H4 (cell line): ENCODE data around the gene KAT7. TPM values are rescaled to one million over a fixed set of nuclear protein-coding genes. Genes with fewer than 3 reads are reported as not detected.
"Not testable (repeated sequence)": the region's sequence is repeated elsewhere in the genome, so short reads cannot be mapped to it uniquely, and the experiment has no call there.

Source experiments
- DNase-seq: peaks from one replicate; pipeline ENCODE4 v3.0.0-alpha.2; 2015; ENCODE audit warnings: low spot score
- total RNA-seq: library from RNA; depleted of rRNA; stranded (reverse); fragments of >200 nt; shearing (Covaris generic); gene quantifications from 2 replicates; pipeline ENCODE4 v1.2.3, GENCODE V29; 2014

KAT7 gene
- total RNA-seq, 1 experiment from 2014 or later: 34.0 TPM

DNA sequence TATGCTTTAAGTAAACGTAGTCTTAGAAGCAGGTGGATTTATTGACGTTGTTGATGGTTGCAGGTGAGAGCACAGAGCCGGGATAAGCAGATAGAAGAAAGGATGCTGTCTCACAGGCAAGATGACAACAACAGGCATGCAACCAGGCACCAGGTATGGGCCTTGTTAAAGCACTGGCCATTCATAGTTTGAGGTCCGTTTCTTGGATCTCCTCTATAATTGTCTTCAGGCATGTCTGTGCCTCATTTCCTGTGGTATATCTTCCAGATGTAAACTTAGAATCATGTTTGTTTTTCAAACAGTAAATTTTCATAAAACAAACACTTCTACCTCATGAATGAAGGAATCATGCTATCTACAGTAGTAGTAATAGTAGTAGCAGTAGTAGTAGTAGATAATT, 20.6 kb downstream of the KAT7 start:
- no peak for DNase-seq

- DNase-seq: no peak
These were observed 26.5 kb downstream of the KAT7 start for GRCh38 chr17:49814781-49815529.

DNA sequence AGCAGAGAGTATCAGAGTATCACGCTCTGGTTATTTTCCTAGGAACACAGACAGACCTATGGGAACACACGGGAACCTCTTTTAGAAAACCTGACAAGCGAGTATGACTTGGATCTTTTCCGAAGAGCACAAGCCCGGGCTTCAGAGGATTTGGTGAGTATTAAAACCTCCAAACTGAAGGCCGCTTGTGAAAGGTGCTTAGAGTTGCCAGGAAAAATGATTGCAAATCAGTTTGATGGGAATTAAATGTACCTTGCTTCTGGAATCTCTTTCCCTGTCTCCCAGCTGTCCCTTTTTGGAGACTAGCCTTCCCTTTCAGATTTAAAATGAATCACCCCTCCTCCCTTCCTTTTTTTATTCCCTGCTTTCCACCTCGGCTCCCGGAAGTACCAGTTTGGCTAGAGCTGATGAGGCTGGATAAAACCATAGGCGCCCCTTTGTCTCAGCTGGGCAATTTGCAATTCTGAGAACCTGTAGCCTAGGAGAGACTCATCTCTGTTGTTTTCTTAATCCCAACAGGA, 27.3 kb downstream of the KAT7 start:
- DNase-seq: no peak

DNA sequence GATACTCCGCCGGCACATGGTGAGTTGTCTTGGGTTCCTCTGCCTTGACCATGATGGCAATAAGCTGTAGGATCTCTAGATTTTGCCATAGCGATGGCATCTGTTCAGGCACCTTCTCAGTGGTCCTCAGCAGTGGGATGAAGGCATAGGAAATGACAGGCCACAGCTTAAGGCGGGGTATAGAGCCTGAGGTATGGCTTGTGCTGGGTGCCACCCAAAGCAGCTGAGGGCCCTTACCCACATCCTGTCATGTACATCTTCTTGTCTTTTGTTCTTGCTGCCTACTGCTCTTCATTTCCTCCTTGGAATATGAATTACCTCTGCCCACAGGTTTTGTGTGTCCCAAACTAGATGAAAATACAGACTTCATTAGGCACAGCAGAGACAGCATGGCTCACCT, 29.5 kb downstream of the KAT7 start:
- DNase-seq: no peak

DNA sequence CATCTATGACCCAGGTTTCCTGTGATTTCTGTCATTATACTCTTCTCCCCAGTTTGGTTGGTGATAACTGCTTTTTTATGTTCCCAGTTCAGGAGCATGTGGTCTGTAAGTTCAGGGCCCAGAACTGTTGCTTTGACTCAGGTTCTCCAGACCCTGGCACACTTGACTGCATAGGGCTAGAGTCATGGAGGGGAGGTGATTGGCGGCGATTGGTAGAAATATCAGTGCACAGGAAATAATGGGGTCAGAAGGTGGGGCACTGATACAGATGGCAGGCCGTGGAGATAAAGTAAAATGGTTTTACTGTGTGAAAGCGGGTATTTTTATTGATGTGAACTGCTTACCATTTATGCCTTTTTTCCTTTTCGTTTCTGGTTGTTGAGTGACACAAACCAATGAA, 30.7 kb downstream of the KAT7 start:
- no peak for DNase-seq

DNA sequence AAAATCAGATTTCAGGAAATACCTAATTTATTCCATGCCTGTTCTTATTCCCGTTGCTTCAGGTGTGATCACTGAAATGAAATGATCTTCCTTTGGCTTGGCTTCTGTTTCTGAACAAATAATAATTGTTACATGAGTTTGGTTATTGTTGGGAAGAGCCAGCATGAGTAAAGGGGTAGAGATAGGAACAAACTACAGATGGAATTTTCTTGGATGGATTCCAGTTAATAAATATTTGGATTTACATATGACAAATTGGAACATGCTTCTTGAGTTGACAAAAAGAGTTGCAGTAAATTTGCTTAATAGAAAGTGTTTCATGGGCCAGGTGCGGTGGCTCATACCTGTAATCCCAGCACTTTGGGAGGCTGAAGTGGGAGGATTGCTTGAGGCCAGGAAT, 31.2 kb downstream of the KAT7 start:
- no peak for DNase-seq

DNA sequence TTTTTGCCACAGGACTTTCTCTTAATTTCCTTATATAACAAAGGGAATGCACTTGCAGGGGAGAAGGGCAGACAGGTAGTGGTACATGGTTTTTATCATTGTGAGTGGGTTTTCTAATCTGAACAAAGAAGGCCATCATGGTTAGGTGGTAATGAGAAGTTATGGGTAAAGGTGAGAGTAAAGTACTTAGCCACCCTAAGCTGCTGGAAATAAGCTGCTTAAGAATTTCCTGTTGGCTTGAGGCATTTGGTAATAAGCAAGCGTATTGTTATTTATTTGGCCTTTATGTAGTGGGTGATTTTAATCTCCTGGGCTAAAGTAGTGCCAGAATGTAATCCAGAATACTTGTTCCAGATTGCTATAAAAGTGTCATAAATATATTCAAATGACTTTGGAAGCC, 32.3 kb downstream of the KAT7 start:
- DNase-seq: no peak

DNA sequence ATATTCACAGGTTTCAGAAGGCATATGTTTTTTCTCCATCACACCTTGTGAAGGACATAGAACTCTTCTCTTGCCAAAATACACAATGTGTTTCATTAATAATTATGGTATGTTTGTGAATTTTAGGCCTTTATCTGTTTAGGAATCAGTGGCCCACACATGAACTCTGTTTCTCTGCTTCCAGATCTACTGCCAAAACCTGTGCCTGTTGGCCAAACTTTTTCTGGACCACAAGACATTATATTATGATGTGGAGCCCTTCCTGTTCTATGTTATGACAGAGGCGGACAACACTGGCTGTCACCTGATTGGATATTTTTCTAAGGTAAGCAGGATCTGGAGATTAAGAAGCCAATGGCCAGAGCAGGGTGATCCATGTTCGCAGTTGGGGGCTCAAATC, 33.0 kb downstream of the KAT7 start:
- DNase-seq: no peak

- no peak for DNase-seq
These were observed 33.4 kb downstream of the KAT7 start for GRCh38 chr17:49821916-49822315.

GRCh38 chr17:49822829-49823228, 34.3 kb downstream of the KAT7 start:
- DNase-seq: no peak

GRCh38 chr17:49823614-49824013, 35.1 kb downstream of the KAT7 start:
- no peak for DNase-seq

- DNase-seq: no peak
These were observed 37.2 kb downstream of the KAT7 start for GRCh38 chr17:49825645-49826044.

DNA sequence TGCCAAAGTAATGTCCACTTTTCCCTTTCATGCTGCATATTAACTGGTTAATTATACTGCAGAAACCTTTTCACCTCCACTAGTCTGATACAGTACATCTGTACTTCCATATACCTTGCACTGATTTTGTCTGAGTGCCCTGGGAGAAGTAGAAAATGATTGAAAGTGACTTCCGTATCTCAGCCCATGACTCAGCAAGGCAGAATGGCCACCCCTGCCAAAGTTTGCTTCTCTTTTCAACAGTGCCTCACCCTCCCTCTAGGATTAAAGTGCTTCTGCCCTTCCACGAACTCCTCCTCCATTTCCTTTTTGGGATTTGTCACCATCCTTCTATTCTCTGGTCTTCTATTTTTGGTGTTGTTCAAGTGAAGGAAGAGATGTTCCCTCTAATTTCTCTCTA, 39.8 kb downstream of the KAT7 start:
- not testable (repeated sequence) for DNase-seq

DNA sequence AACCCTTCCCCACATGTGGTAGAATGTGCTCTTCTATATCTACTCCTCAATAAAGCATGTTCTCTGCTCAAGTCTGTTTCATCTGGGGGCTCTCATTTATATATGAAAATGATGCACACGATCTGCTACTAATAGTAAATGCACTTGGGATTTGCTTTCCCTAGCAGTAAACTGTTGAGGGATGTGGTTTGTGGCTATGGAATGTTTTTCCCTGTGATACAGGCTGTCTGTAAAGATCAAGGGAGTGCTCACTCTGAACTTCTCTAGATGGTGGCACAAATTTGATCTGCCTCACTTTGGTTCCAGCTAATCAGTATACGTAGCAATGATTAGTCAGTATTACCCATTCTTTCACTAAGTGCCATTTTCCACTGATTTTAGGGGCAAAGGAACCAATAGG, 40.5 kb downstream of the KAT7 start:
- no peak for DNase-seq

- DNase-seq: no peak
These were observed 42.1 kb downstream of the KAT7 start for GRCh38 chr17:49830605-49831004.

DNA sequence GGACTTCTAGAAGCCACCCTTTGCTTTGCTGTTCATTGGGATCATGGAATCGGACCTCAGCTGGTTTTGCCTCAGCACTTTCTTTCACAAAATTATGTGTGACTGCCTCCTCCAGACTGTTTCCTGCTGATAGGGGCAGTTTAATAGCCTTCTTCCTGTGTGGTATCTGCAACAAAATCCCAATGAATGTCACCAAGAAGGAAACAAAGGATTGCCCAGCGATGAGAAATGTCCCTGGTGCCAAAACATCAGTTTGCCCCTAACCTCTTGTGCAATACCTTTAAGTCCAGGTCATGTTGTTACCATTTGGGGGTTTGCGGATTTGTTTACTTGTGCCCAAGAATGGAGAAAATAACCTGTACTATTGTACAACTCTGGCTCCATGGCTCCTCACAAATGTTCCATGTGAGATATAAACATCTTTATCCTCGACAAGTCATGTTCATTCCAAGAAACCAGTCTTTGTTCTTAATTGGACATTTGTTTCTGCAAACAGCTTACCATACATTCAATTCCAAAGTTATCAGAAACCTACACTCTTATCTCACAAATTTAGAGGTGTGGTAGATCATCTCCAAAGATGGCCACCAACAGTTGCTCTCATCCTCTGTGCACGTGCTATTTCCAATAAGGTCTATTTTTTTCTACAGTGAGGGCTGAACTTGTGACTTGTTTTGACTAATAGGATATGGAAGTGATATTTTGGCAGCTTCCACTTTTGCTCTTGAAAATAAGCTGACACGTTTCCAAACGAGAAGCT, 44.5 kb downstream of the KAT7 start:
- no peak for DNase-seq

DNA sequence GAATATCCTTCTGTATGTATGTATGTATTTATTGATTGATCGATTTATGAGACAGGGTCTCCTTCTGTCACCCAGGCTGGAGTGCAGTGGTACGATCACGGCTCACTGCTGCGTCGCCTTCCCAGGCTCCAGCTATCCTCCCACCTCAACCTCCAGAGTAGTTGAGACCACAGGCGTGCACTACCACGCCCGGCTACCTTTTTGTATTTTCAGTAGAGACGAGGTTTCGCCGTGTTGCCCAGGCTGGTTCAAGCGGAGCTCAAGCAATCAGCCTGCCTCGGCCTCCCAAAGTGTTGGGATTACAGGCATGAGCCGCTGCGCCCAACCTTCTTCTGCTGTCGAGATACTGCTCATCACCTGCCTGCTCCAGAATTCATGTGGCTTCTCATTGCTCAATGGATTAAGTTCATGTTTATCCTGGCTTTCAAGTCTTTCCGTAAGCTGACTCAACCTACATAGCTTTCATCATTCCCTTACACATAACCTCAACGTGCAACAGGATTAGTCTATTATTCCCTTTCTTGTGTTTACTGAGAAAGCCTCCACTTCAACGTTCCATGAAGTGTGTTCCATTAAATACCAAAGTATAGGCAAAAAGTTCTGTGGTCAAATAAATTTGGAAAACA, 45.8 kb downstream of the KAT7 start:
- no peak for DNase-seq

DNA sequence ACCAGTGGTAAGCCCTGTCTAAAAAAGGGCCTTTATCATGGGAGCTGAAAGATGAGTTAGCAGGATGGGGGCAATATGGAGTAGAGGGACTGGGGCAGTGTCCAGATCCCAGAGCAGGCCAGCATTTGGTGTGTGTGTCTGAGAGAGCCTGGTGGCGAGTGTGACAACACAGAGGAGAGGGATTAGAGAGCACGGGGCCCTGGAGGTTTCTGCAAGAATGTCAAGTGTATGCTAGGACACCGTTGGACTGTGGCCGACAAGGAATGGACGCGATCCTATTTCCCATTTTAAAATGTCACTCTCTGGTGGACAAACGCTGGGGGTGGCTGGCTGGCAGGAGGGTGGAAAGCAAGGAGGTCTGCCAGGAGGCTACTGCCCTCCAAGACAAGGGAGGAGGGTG, 47.0 kb downstream of the KAT7 start:
- DNase-seq: no peak

DNA sequence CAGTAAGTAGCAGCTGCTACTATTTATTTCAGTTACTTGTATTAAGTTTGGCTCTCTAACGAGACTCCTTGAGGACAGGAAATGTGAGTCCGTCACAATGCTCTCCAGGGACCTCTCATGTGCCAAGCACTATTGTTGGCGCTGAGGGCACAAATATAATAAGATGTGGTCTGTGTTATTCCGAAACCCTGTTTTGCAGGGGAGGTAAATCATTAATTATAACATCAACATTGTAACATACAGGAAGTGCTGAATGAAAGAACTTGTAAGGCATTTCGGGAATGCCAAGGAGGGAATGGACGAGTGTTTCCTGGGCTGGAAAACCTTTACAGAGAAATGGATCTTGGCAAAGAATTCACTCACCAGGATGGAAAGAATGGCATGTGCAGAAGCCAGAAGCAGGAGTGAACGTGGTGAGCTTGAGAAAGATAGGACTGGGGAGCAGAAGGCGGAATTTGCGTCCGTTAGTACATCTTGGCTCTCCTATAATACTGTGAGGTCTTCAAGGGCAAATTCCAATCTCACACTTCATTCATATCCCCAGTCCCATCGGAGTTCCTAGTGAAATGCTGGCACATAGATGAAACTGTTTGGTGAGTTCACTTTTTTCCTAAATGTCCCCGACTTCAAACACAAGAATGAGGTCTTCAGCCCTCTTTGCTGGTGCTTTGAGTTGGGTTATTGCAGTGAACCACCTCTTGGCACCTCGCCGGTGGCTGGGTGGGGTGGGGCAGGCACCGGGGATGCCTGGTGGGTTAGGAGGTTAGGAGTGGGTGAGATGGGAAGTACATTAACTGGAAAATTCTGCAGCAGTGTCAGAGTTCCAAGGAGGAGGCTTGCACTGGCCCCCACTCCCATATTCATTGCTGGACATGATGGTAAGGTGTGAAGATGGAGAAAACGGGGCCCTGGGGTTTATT, 47.9 kb downstream of the KAT7 start:
- DNase-seq: no peak

GRCh38 chr17:49839455-49839854, 51.0 kb downstream of the KAT7 start:
- no peak for DNase-seq

- no peak for DNase-seq
These were observed 53.1 kb downstream of the KAT7 start for GRCh38 chr17:49841548-49841947.

DNA sequence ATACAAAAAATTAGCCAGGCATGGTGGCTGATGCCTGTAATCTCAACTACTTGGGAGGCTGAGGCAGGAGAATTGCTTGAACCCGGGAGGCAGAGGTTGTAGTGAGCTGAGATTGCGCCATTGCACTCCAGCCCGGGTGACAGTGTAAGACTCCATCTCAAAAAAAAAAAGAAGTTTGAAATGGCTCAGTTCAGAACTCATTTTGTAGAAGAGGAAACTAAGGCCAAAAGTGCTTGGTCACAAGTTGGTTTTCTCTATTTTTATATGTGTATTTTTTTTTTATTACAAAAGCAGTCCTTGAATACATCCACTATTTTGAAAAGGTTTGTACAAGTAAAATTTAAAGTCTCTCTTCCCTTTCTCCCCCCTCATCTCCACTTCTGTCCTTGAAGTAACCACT, 53.9 kb downstream of the KAT7 start:
- no peak for DNase-seq
